HCT116 (cell line): ENCODE measurements around the gene UXS1. TPM values are rescaled to one million over a fixed set of nuclear protein-coding genes. Genes with fewer than 3 reads are reported as not detected.

ENCODE experiments used
- ATAC-seq: fragments of 200-7000 bp; cut with Tn5 transposase; 2 replicates; pipeline ENCODE4 v1.9.1; 2020; ENCODE audit warnings: mild to moderate bottlenecking, moderate library complexity
- BruUV-seq: library from RNA; stranded (reverse); fragments of 400-500 nt; replicated peaks from 2 replicates; lab custom pipeline; 2021; lab: Mats Ljungman, UMichigan
- CTCF ChIA-PET: fragments of 300-600 bp; sonication (Branson Sonifier 250); formaldehyde crosslinking; loops from one replicate; lab custom pipeline; 2021; ENCODE audit warnings: antibody characterized with exemption; lab: Charles Lee
- POLR2A ChIA-PET: fragments of 300-600, 350-600 bp; sonication (Branson Sonifier 250); formaldehyde crosslinking; loops from one replicate; lab custom pipeline; 2021; ENCODE audit warnings: antibody characterized with exemption; lab: Charles Lee
- RAD21 ChIA-PET, 2 experiments: fragments of 300-600 bp; sonication (Branson Sonifier 250); formaldehyde crosslinking; loops; one replicate each; lab custom pipeline; 2023; ENCODE audit warnings: low total read pairs in 2 of 2; ENCODE audit not compliant: uncharacterized antibody in 2 of 2, unreplicated experiment in 2 of 2, low non-redundant PET in 1 of 2; lab: Charles Lee
- DNase-seq: peaks from one replicate; pipeline ENCODE4 v3.0.0-alpha.2; 2010; ENCODE audit warnings: low read depth, low spot score
- H2AFZ ChIP-seq: fragments of 200-600 bp; shearing (Covaris generic), sonication (generic); 2 replicates; pipeline ENCODE4 v1.6.1; 2017; ENCODE audit warnings: low read depth, mixed run types, mixed read lengths, antibody characterized with exemption, low read length; ENCODE audit not compliant: poor library complexity, severe bottlenecking
- H3K27ac ChIP-seq: 2 replicates; pipeline ENCODE4 v1.5.1; 2012; ENCODE audit warnings: low read depth, low read length
- H3K27me3 ChIP-seq: fragments of 200-600 bp; sonication (generic); 2 replicates; pipeline ENCODE4 v1.6.1; 2016; ENCODE audit warnings: mixed run types, low read length, mixed read lengths; ENCODE audit not compliant: insufficient read depth
- H3K36me3 ChIP-seq, 2 experiments: fragments of 200-500 bp in 1 of 2; fragments of 200-600 bp in 1 of 2; sonication (Bioruptor generic) in 1 of 2; sonication (generic) in 1 of 2; 2 replicates each; pipeline versions ENCODE4 v1.5.1 to v1.6.1; 2014 to 2016; ENCODE audit warnings: low read length in 2 of 2, inconsistent platforms in 1 of 2, mixed read lengths in 1 of 2, mixed run types in 1 of 2; ENCODE audit not compliant: insufficient read depth in 2 of 2, control insufficient read depth in 1 of 2
- H3K4me1 ChIP-seq, 2 experiments: fragments of 200-600 bp in 1 of 2; sonication (generic) in 1 of 2; 2 replicates each; pipeline versions ENCODE4 v1.5.1 to v1.6.1; 2012 to 2017; ENCODE audit warnings: low read length in 2 of 2, inconsistent platforms in 1 of 2, mild to moderate bottlenecking in 1 of 2, mixed read lengths in 1 of 2, mixed run types in 1 of 2, moderate library complexity in 1 of 2; ENCODE audit not compliant: insufficient read depth in 2 of 2, control insufficient read depth in 1 of 2
- H3K4me2 ChIP-seq: fragments of 200-600 bp; sonication (generic); 2 replicates; pipeline ENCODE4 v1.6.1; 2017; ENCODE audit warnings: mixed run types, low read length, mixed read lengths
- H3K4me3 ChIP-seq, 2 experiments: fragments of 200-600 bp in 1 of 2; sonication (generic) in 1 of 2; replicated peaks in 1 of 2; 2 replicates each; pipeline ENCODE4 v1.5.1; 2011 to 2016; ENCODE audit warnings: low read length in 2 of 2, control low read depth in 1 of 2, low read depth in 1 of 2, mild to moderate bottlenecking in 1 of 2, mixed read lengths in 1 of 2, mixed run types in 1 of 2
- H3K79me2 ChIP-seq: fragments of 200-600 bp; sonication (generic); 2 replicates; pipeline ENCODE4 v1.6.1; 2017; ENCODE audit warnings: mild to moderate bottlenecking, mixed run types, low read length, moderate library complexity, mixed read lengths; ENCODE audit not compliant: insufficient read depth
- H3K9ac ChIP-seq: fragments of 200-600 bp; sonication (generic); 2 replicates; pipeline ENCODE4 v1.6.1; 2016; ENCODE audit warnings: low read length, mixed read lengths
- H3K9me2 ChIP-seq: fragments of 200-600 bp; sonication (generic), shearing (Covaris generic); 2 replicates; pipeline ENCODE4 v1.6.1; 2017; ENCODE audit warnings: mixed run types, mild to moderate bottlenecking, moderate library complexity; ENCODE audit not compliant: insufficient read depth
- H3K9me3 ChIP-seq, 2 experiments: fragments of 200-500 bp in 1 of 2; fragments of 200-600 bp in 1 of 2; sonication (Bioruptor generic) in 1 of 2; sonication (generic) in 1 of 2; 2 replicates each; pipeline ENCODE4 v1.6.1; 2014 to 2017; ENCODE audit warnings: low read length in 2 of 2, mixed read lengths in 2 of 2, inconsistent platforms in 1 of 2, low read depth in 1 of 2, mild to moderate bottlenecking in 1 of 2, mixed run types in 1 of 2, moderate library complexity in 1 of 2; ENCODE audit not compliant: control insufficient read depth in 1 of 2, insufficient read depth in 1 of 2
- H4K20me1 ChIP-seq: fragments of 200-600 bp; sonication (generic), shearing (Covaris generic); 2 replicates; pipeline ENCODE4 v1.6.1; 2017; ENCODE audit warnings: mixed run types, mild to moderate bottlenecking, moderate library complexity; ENCODE audit not compliant: insufficient read depth
- ATF3 ChIP-seq: IDR thresholded peaks from 2 replicates; pipeline ENCODE4 v1.6.1; 2012
- CBX3 ChIP-seq: IDR thresholded peaks from 2 replicates; pipeline ENCODE4 v1.6.1; 2012; ENCODE audit warnings: low read depth
- CEBPB ChIP-seq: IDR thresholded peaks from 2 replicates; pipeline ENCODE4 v1.6.1; 2012; ENCODE audit warnings: low read depth
- EGR1 ChIP-seq: IDR thresholded peaks from 2 replicates; pipeline ENCODE4 v1.6.1; 2012; ENCODE audit warnings: low read depth
- EZH2 ChIP-seq: fragments of 200-600 bp; sonication (generic); IDR thresholded peaks from 2 replicates; pipeline ENCODE4 v1.6.1; 2017; ENCODE audit warnings: antibody characterized with exemption, mixed run types
- EZH2phosphoT487 ChIP-seq: fragments of 200-600 bp; IDR thresholded peaks from 2 replicates; pipeline ENCODE4 v1.6.1; 2018; ENCODE audit warnings: antibody characterized with exemption, borderline replicate concordance
- JUND ChIP-seq: IDR thresholded peaks from 2 replicates; pipeline ENCODE4 v1.6.1; 2012
- MAX ChIP-seq: IDR thresholded peaks from 2 replicates; pipeline ENCODE4 v1.6.1; 2012
- POLR2A ChIP-seq: IDR thresholded peaks from 2 replicates; pipeline ENCODE4 v1.7.0; 2011; ENCODE audit warnings: borderline replicate concordance; ENCODE audit not compliant: insufficient read depth, insufficient read length; ENCODE audit errors: extremely low read depth
- POLR2AphosphoS5 ChIP-seq: IDR thresholded peaks from 2 replicates; pipeline ENCODE4 v1.6.1; 2011; ENCODE audit warnings: mild to moderate bottlenecking, low read depth, low read length, moderate library complexity
- REST ChIP-seq: IDR thresholded peaks from 2 replicates; pipeline ENCODE4 v1.6.1; 2012; ENCODE audit warnings: low read depth
- SIN3A ChIP-seq: IDR thresholded peaks from 2 replicates; pipeline ENCODE4 v1.6.1; 2012; ENCODE audit warnings: low read depth
- SP1 ChIP-seq: IDR thresholded peaks from 2 replicates; pipeline ENCODE4 v1.6.1; 2012; ENCODE audit warnings: low read depth
- SRF ChIP-seq: IDR thresholded peaks from 2 replicates; pipeline ENCODE4 v1.6.1; 2012; ENCODE audit warnings: low read depth
- TCF7L2 ChIP-seq: IDR thresholded peaks from 2 replicates; pipeline ENCODE4 v1.7.0; 2011; ENCODE audit warnings: borderline replicate concordance, inconsistent platforms; ENCODE audit not compliant: insufficient read depth, insufficient read length; ENCODE audit errors: extremely low read depth
- ZFX ChIP-seq: fragments of 450-650 bp; IDR thresholded peaks from 2 replicates; pipeline ENCODE4 v1.6.1; 2017
- ZNF274 ChIP-seq: fragments of 200-500 bp; sonication (Bioruptor generic); IDR thresholded peaks from 2 replicates; pipeline ENCODE4 v1.6.1; 2014; ENCODE audit warnings: mild to moderate bottlenecking, low read depth, low read length, inconsistent platforms
- intact Hi-C: fragments of 100-400 bp; cut with micrococcal nuclease; formaldehyde crosslinking; loops from 2 replicates; pipeline ENCODE4 v1.10.0; 2022
- total RNA-seq: library from RNA; stranded (reverse); gene quantifications from one replicate; pipeline ENCODE4 v1.2.1, GENCODE V29; 2021; ENCODE audit not compliant: unreplicated experiment
- TF ChIP-seq, protein P1 (sequence below), 3 experiments: fragments of 200-600 bp in 1 of 3; sonication (generic) in 1 of 3; IDR thresholded peaks in 2 of 3; conservative IDR thresholded peaks in 1 of 3; 2 replicates each; pipeline ENCODE4 v1.5.1; 2012 to 2017; ENCODE audit warnings: low read depth in 2 of 3, low read length in 2 of 3, antibody characterized with exemption in 1 of 3, borderline replicate concordance in 1 of 3, control low read depth in 1 of 3, mild to moderate bottlenecking in 1 of 3, mixed read lengths in 1 of 3, mixed run types in 1 of 3, moderate library complexity in 1 of 3; ENCODE audit not compliant: insufficient read depth in 1 of 3
- TF ChIP-seq, protein P2 (sequence below): IDR thresholded peaks from 2 replicates; pipeline ENCODE4 v1.6.1; 2011; ENCODE audit warnings: mild to moderate bottlenecking, low read length, moderate library complexity; ENCODE audit not compliant: insufficient replicate concordance; ENCODE audit errors: extremely low read depth

The UXS1 gene
- total RNA-seq, 1 experiment from 2014 or later, result 45.7 TPM

GRCh38 chr2:106065983-106066820 lies 127.9 kb downstream of the UXS1 start:
- no peak overlapping the region for H3K4me3 ChIP-seq
- TF ChIP-seq JUND (no peak), CBX3 (no peak), MAX (no peak), POLR2AphosphoS5 (no peak), ATF3 (no peak), ZFX (no peak), TCF7L2 (no peak), SRF (no peak), EZH2phosphoT487 (no peak), EGR1 (no peak), SIN3A (no peak), CEBPB (no peak), EZH2 (no peak), SP1 (no peak), POLR2A (no peak), REST (no peak), ZNF274 (no peak)
- TF ChIP-seq, protein P1, sequence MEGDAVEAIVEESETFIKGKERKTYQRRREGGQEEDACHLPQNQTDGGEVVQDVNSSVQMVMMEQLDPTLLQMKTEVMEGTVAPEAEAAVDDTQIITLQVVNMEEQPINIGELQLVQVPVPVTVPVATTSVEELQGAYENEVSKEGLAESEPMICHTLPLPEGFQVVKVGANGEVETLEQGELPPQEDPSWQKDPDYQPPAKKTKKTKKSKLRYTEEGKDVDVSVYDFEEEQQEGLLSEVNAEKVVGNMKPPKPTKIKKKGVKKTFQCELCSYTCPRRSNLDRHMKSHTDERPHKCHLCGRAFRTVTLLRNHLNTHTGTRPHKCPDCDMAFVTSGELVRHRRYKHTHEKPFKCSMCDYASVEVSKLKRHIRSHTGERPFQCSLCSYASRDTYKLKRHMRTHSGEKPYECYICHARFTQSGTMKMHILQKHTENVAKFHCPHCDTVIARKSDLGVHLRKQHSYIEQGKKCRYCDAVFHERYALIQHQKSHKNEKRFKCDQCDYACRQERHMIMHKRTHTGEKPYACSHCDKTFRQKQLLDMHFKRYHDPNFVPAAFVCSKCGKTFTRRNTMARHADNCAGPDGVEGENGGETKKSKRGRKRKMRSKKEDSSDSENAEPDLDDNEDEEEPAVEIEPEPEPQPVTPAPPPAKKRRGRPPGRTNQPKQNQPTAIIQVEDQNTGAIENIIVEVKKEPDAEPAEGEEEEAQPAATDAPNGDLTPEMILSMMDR (IDR thresholded peaks at IDR 0.05 in 2 of 3, conservative IDR thresholded peaks at IDR 0.05 in 1 of 3; ENCODE audit: borderline replicate concordance in 1 of 3, insufficient read depth in 1 of 3, low read depth in 2 of 3, low read length in 2 of 3), result no peak
- TF ChIP-seq, protein P2, sequence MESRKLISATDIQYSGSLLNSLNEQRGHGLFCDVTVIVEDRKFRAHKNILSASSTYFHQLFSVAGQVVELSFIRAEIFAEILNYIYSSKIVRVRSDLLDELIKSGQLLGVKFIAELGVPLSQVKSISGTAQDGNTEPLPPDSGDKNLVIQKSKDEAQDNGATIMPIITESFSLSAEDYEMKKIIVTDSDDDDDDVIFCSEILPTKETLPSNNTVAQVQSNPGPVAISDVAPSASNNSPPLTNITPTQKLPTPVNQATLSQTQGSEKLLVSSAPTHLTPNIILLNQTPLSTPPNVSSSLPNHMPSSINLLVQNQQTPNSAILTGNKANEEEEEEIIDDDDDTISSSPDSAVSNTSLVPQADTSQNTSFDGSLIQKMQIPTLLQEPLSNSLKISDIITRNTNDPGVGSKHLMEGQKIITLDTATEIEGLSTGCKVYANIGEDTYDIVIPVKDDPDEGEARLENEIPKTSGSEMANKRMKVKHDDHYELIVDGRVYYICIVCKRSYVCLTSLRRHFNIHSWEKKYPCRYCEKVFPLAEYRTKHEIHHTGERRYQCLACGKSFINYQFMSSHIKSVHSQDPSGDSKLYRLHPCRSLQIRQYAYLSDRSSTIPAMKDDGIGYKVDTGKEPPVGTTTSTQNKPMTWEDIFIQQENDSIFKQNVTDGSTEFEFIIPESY, result no peak
- TF ChIP-seq, all 23 proteins: peak for 0
- H2AFZ ChIP-seq, result no peak overlapping the region
- no peaks in the 10 kb centered on the region for H3K36me3 ChIP-seq
- H4K20me1 ChIP-seq, result no peaks in the 10 kb centered on the region
- DNase-seq, result no peak
- no peak overlapping the region for H3K9ac ChIP-seq
- H3K27me3 ChIP-seq, result no peaks in the 10 kb centered on the region
- ChIA-PET RAD21 (no interaction called here), CTCF (no interaction called here), POLR2A (no interaction called here)
- intact Hi-C loops, result no loop called here
- no peaks in the 10 kb centered on the region for H3K9me2 ChIP-seq
- no peak overlapping the region for H3K4me2 ChIP-seq
- no peaks in the 10 kb centered on the region for H3K4me1 ChIP-seq
- no peaks in the 10 kb centered on the region for H3K79me2 ChIP-seq
- no peaks in the 10 kb centered on the region for H3K9me3 ChIP-seq
- no peak for ATAC-seq
- H3K27ac ChIP-seq, result no peak overlapping the region
- no TSS peak for BruUV-seq
